WTC11 (cell line): ENCODE data around the gene ACO1. TPM values are rescaled to one million over a fixed set of nuclear protein-coding genes. Genes with fewer than 3 reads are reported as not detected.

Experiments
- ATF1 ChIP-seq: sonication (generic); formaldehyde crosslinking; IDR thresholded peaks from 2 replicates; pipeline ENCODE4 v1.8.1; 2023; ENCODE audit warnings: mild to moderate bottlenecking, moderate library complexity, missing genetic modification reagents
- ATF3 ChIP-seq: sonication (generic); formaldehyde crosslinking; conservative IDR thresholded peaks from 2 replicates; pipeline ENCODE4 v1.8.1; 2022; ENCODE audit warnings: mild to moderate bottlenecking, missing genetic modification reagents
- CBFB ChIP-seq: sonication (generic); formaldehyde crosslinking; IDR thresholded peaks from 2 replicates; pipeline ENCODE4 v1.8.1; 2022; ENCODE audit warnings: mild to moderate bottlenecking, low read depth, missing genetic modification reagents
- E2F4 ChIP-seq: sonication (generic); formaldehyde crosslinking; IDR thresholded peaks from 2 replicates; pipeline ENCODE4 v1.8.1; 2022; ENCODE audit warnings: low read depth, mild to moderate bottlenecking, moderate library complexity, missing genetic modification reagents, borderline replicate concordance
- E2F5 ChIP-seq: sonication (generic); formaldehyde crosslinking; IDR thresholded peaks from 2 replicates; pipeline ENCODE4 v1.8.1; 2022; ENCODE audit warnings: mild to moderate bottlenecking, moderate library complexity, missing genetic modification reagents
- ESRRA ChIP-seq: sonication (generic); formaldehyde crosslinking; IDR thresholded peaks from 2 replicates; pipeline ENCODE4 v1.8.1; 2022; ENCODE audit warnings: mild to moderate bottlenecking, missing genetic modification reagents, borderline replicate concordance
- FOXJ3 ChIP-seq: sonication (generic); formaldehyde crosslinking; IDR thresholded peaks from 2 replicates; pipeline ENCODE4 v1.9.0; 2021; ENCODE audit warnings: missing genetic modification reagents, mild to moderate bottlenecking, borderline replicate concordance
- GABPB1 ChIP-seq: sonication (generic); formaldehyde crosslinking; IDR thresholded peaks from 2 replicates; pipeline ENCODE4 v1.8.1; 2023; ENCODE audit warnings: mild to moderate bottlenecking, missing genetic modification reagents
- GRHL2 ChIP-seq: fragments of 250-450 bp; sonication (Bioruptor Pico); IDR thresholded peaks from 2 replicates; pipeline ENCODE4 v1.8.0; 2022; ENCODE audit warnings: mild to moderate bottlenecking, moderate library complexity; ENCODE audit not compliant: insufficient replicate concordance, severe bottlenecking
- HMGXB4 ChIP-seq: sonication (generic); formaldehyde crosslinking; IDR thresholded peaks from 2 replicates; pipeline ENCODE4 v1.8.1; 2023; ENCODE audit warnings: mild to moderate bottlenecking, moderate library complexity, missing genetic modification reagents
- JUN ChIP-seq: sonication (generic); formaldehyde crosslinking; IDR thresholded peaks from 2 replicates; pipeline ENCODE4 v1.8.0; 2023; ENCODE audit warnings: mild to moderate bottlenecking, missing genetic modification reagents
- KAT7 ChIP-seq: sonication (generic); formaldehyde crosslinking; IDR thresholded peaks from 2 replicates; pipeline ENCODE4 v1.8.1; 2023; ENCODE audit warnings: missing genetic modification reagents, mild to moderate bottlenecking, borderline replicate concordance
- MXD4 ChIP-seq: fragments of 250-450 bp; sonication (Bioruptor Pico); IDR thresholded peaks from 2 replicates; pipeline ENCODE4 v1.8.0; 2021; ENCODE audit warnings: mild to moderate bottlenecking, moderate library complexity, borderline replicate concordance
- NFATC4 ChIP-seq: fragments of 250-450 bp; sonication (Bioruptor Pico); IDR thresholded peaks from 2 replicates; pipeline ENCODE4 v1.9.0; 2021; ENCODE audit warnings: mild to moderate bottlenecking
- PRDM15 ChIP-seq: sonication (generic); formaldehyde crosslinking; IDR thresholded peaks from 2 replicates; pipeline ENCODE4 v1.8.0; 2022; ENCODE audit warnings: missing genetic modification reagents
- SMAD4 ChIP-seq: sonication (generic); formaldehyde crosslinking; IDR thresholded peaks from 2 replicates; pipeline ENCODE4 v1.8.0; 2022; ENCODE audit warnings: mild to moderate bottlenecking, missing genetic modification reagents
- TEAD1 ChIP-seq: sonication (generic); formaldehyde crosslinking; IDR thresholded peaks from 2 replicates; pipeline ENCODE4 v1.8.0; 2022; ENCODE audit warnings: mild to moderate bottlenecking, missing genetic modification reagents
- TEAD4 ChIP-seq: sonication (generic); formaldehyde crosslinking; IDR thresholded peaks from 2 replicates; pipeline ENCODE4 v1.8.0; 2022; ENCODE audit warnings: mild to moderate bottlenecking, missing genetic modification reagents
- USF2 ChIP-seq: sonication (generic); formaldehyde crosslinking; IDR thresholded peaks from 2 replicates; pipeline ENCODE4 v1.8.1; 2023; ENCODE audit warnings: mild to moderate bottlenecking, missing genetic modification reagents, moderate library complexity
- ZNF281 ChIP-seq: sonication (generic); formaldehyde crosslinking; IDR thresholded peaks from 2 replicates; pipeline ENCODE4 v1.8.0; 2023; ENCODE audit warnings: mild to moderate bottlenecking, missing genetic modification reagents
- ZNF532 ChIP-seq: fragments of 250-450 bp; sonication (Bioruptor Pico); IDR thresholded peaks from 2 replicates; pipeline ENCODE4 v1.9.0; 2021; ENCODE audit warnings: mild to moderate bottlenecking, borderline replicate concordance
- ZSCAN18 ChIP-seq: fragments of 250-450 bp; sonication (Bioruptor Pico); IDR thresholded peaks from 2 replicates; pipeline ENCODE4 v2.1.2; 2022; ENCODE audit warnings: mild to moderate bottlenecking, moderate library complexity
- total RNA-seq: library from RNA; stranded (reverse); gene quantifications from 3 replicates; pipeline ENCODE4 v1.2.3, GENCODE V29; 2021

The ACO1 gene
- total RNA-seq, 1 experiment from 2014 or later: 40.2 TPM

- TF ChIP-seq ESRRA: no peak
- no peak for TF ChIP-seq NFATC4 (CRISPR knock-in tag)
- no peak for TF ChIP-seq GRHL2 (CRISPR knock-in tag)
- no peak for TF ChIP-seq ZNF281 (CRISPR knock-in tag)
- TF ChIP-seq KAT7 (CRISPR knock-in tag): no peak
- no peak for TF ChIP-seq ATF3 (CRISPR knock-in tag)
- TF ChIP-seq E2F5 (CRISPR knock-in tag): no peak
- TF ChIP-seq ZNF532 (CRISPR knock-in tag): no peak
- no peak for TF ChIP-seq MXD4 (CRISPR knock-in tag)
- no peak for TF ChIP-seq HMGXB4 (CRISPR knock-in tag)
- no peak for TF ChIP-seq FOXJ3 (CRISPR knock-in tag)
- TF ChIP-seq E2F4: no peak
- no peak for TF ChIP-seq ZSCAN18 (CRISPR knock-in tag)
- no peak for TF ChIP-seq PRDM15 (CRISPR knock-in tag)
- no peak for TF ChIP-seq SMAD4 (CRISPR knock-in tag)
- TF ChIP-seq GABPB1 (CRISPR knock-in tag): no peak
- no peak for TF ChIP-seq JUN (CRISPR knock-in tag)
- TF ChIP-seq ATF1: no peak
- TF ChIP-seq CBFB: no peak
- TF ChIP-seq TEAD4: no peak
- TF ChIP-seq USF2 (CRISPR knock-in tag): no peak
- peak; percentile 23; the same call in 1 of the 2 replicates for TF ChIP-seq TEAD1 (CRISPR knock-in tag)
Observed at GRCh38 chr9:32345243-32345642, 39.2 kb upstream of the ACO1 start (continued).
